OCI-LY7 (cell line): ENCODE results near the gene PCDHGA12. TPM values are rescaled to one million over a fixed set of nuclear protein-coding genes. Genes with fewer than 3 reads are reported as not detected.

ENCODE experiments used
- BruUV-seq: library from RNA; stranded (reverse); fragments of 400-500 nt; replicated peaks from 2 replicates; lab custom pipeline; 2021; lab: Mats Ljungman, UMichigan
- CTCF ChIA-PET: fragments of 300-600 bp; sonication (Branson Sonifier 250); formaldehyde crosslinking; loops from one replicate; lab custom pipeline; 2022; ENCODE audit warnings: antibody characterized with exemption; ENCODE audit not compliant: unreplicated experiment; lab: Charles Lee
- POLR2A ChIA-PET: fragments of 300-600 bp; sonication (Branson Sonifier 250); formaldehyde crosslinking; loops from one replicate; lab custom pipeline; 2022; ENCODE audit warnings: antibody characterized with exemption; lab: Charles Lee
- DNase-seq: peaks from one replicate; pipeline ENCODE4 v3.0.0-alpha.2; 2015; ENCODE audit warnings: low spot score
- H2AFZ ChIP-seq: fragments of 200-600 bp; sonication (generic), shearing (Covaris generic); 2 replicates; pipeline ENCODE4 v1.6.1; 2014; ENCODE audit warnings: mild to moderate bottlenecking, antibody characterized with exemption, low read length, moderate library complexity
- H3K27ac ChIP-seq: fragments of 200-600 bp; sonication (generic); 2 replicates; pipeline ENCODE4 v1.5.1; 2014; ENCODE audit warnings: mixed run types, low read depth, mild to moderate bottlenecking, moderate library complexity, low read length, inconsistent platforms; ENCODE audit not compliant: poor library complexity, severe bottlenecking
- H3K36me3 ChIP-seq: fragments of 200-600 bp; sonication (generic); 2 replicates; pipeline ENCODE4 v1.6.1; 2014; ENCODE audit warnings: mild to moderate bottlenecking, antibody characterized with exemption, low read length, moderate library complexity, mixed read lengths; ENCODE audit not compliant: insufficient read depth
- H3K4me1 ChIP-seq: fragments of 200-600 bp; sonication (generic); 2 replicates; pipeline ENCODE4 v1.5.1; 2014; ENCODE audit warnings: mild to moderate bottlenecking, low read length; ENCODE audit not compliant: insufficient read depth, poor library complexity, severe bottlenecking
- H3K4me2 ChIP-seq: fragments of 200-600 bp; sonication (generic); 2 replicates; pipeline ENCODE4 v1.6.1; 2014; ENCODE audit warnings: mild to moderate bottlenecking, low read length
- H3K4me3 ChIP-seq: fragments of 200-600 bp; sonication (generic); 2 replicates; pipeline ENCODE4 v1.5.1; 2014; ENCODE audit warnings: mild to moderate bottlenecking, low read depth, low read length; ENCODE audit not compliant: poor library complexity, severe bottlenecking
- H3K79me2 ChIP-seq: fragments of 200-600 bp; sonication (generic); 2 replicates; pipeline ENCODE4 v1.6.1; 2016; ENCODE audit warnings: low read depth, mild to moderate bottlenecking, low read length, moderate library complexity, mixed read lengths; ENCODE audit not compliant: insufficient read depth
- H3K9me2 ChIP-seq: fragments of 200-600 bp; sonication (generic); 2 replicates; pipeline ENCODE4 v1.6.1; 2016; ENCODE audit warnings: mild to moderate bottlenecking, low read length, mixed read lengths; ENCODE audit not compliant: insufficient read depth
- H3K9me3 ChIP-seq: fragments of 200-600 bp; sonication (generic); 2 replicates; pipeline ENCODE4 v1.6.1; 2014; ENCODE audit warnings: mild to moderate bottlenecking, mixed run types, low read length, mixed read lengths
- H4K20me1 ChIP-seq: fragments of 200-600 bp; sonication (generic); 2 replicates; pipeline ENCODE4 v1.6.1; 2014; ENCODE audit warnings: mild to moderate bottlenecking, antibody characterized with exemption, low read length, moderate library complexity, mixed read lengths; ENCODE audit not compliant: insufficient read depth
- EZH2phosphoT487 ChIP-seq: fragments of 200-600 bp; sonication (generic); IDR thresholded peaks from 2 replicates; pipeline ENCODE4 v1.6.1; 2018; ENCODE audit warnings: low read depth, borderline replicate concordance, mild to moderate bottlenecking, mixed run types, antibody characterized with exemption, low read length, moderate library complexity, mixed read lengths
- intact Hi-C: fragments of 100-400 bp; cut with micrococcal nuclease; formaldehyde crosslinking; loops from one replicate; pipeline ENCODE4 v1.10.0; 2022; ENCODE audit not compliant: unreplicated experiment
- total RNA-seq, 2 experiments: library from RNA; depleted of rRNA in 1 of 2; stranded (reverse); fragments of >200 nt in 1 of 2; shearing (Covaris generic) in 1 of 2; gene quantifications; 2 replicates each; pipeline ENCODE4 v1.2.3, GENCODE V29; 2014 to 2022
- TF ChIP-seq, protein P1 (sequence below): fragments of 200-600 bp; sonication (generic); conservative IDR thresholded peaks from 2 replicates; pipeline ENCODE4 v1.5.1; 2014; ENCODE audit warnings: mild to moderate bottlenecking, antibody characterized with exemption, low read length, moderate library complexity, mixed read lengths

PCDHGA12 gene
- total RNA-seq, 2 experiments from 2014 or later: 3.4 to 3.9 TPM

DNA sequence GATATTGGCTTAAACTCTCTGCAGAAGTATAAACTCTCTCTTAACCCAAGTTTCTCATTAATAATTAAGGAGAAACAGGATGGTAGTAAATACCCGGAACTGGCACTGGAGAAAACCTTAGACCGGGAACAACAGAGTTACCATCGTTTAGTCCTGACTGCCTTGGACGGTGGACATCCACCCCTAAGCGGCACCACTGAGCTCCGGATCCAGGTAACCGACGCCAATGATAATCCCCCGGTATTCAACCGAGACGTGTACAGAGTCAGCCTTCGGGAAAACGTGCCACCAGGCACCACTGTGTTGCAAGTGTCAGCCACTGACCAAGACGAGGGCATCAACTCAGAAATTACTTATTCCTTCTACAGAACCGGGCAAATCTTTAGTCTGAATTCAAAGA, 31.7 kb upstream of the PCDHGA12 start:
- Histone ChIP-seq H2AFZ (no peak overlapping the region), H3K4me1 (no peaks in the 10 kb centered on the region), H3K27ac (no peak overlapping the region), H3K79me2 (no peaks in the 10 kb centered on the region), H3K9me3 (no peaks in the 10 kb centered on the region), H3K4me3 (no peak overlapping the region), H3K4me2 (no peak overlapping the region), H3K36me3 (no peaks in the 10 kb centered on the region), H4K20me1 (no peaks in the 10 kb centered on the region), H3K9me2 (no peaks in the 10 kb centered on the region)
- BruUV-seq: TSS peak; percentile 39
- intact Hi-C loops: no loop called here
- DNase-seq: no peak
- ChIA-PET POLR2A (interaction anchor here (2.3 kb wide), 1 partner anchor 159 kb away, joined by 6 read pairs; no protein-coding TSS in a partner anchor), CTCF (interaction anchor here (1.2 kb wide), 1 partner anchor 165 kb away, joined by 4 read pairs; no protein-coding TSS in a partner anchor)
- TF ChIP-seq EZH2phosphoT487: no peak
- TF ChIP-seq, protein P1, sequence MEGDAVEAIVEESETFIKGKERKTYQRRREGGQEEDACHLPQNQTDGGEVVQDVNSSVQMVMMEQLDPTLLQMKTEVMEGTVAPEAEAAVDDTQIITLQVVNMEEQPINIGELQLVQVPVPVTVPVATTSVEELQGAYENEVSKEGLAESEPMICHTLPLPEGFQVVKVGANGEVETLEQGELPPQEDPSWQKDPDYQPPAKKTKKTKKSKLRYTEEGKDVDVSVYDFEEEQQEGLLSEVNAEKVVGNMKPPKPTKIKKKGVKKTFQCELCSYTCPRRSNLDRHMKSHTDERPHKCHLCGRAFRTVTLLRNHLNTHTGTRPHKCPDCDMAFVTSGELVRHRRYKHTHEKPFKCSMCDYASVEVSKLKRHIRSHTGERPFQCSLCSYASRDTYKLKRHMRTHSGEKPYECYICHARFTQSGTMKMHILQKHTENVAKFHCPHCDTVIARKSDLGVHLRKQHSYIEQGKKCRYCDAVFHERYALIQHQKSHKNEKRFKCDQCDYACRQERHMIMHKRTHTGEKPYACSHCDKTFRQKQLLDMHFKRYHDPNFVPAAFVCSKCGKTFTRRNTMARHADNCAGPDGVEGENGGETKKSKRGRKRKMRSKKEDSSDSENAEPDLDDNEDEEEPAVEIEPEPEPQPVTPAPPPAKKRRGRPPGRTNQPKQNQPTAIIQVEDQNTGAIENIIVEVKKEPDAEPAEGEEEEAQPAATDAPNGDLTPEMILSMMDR: no peak

DNA sequence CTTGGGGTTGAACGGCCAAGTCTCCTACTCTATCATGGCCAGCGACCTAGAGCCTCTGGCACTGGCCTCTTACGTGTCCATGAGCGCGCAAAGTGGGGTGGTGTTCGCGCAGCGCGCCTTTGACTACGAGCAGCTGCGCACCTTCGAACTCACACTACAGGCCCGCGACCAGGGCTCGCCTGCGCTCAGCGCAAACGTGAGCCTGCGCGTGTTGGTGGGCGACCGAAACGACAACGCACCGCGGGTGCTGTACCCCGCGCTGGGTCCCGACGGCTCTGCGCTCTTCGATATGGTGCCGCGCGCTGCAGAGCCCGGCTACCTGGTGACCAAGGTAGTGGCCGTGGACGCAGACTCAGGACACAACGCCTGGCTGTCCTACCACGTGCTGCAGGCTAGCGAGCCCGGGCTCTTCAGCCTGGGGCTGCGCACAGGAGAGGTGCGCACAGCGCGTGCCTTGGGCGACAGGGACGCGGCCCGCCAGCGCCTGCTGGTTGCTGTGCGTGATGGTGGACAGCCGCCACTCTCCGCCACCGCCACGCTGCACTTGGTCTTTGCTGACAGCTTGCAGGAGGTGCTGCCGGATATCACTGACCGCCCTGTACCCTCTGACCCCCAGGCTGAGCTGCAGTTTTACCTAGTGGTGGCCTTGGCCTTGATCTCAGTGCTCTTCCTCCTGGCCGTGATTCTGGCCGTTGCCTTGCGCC, 30.6 kb upstream of the PCDHGA12 start:
- ChIA-PET CTCF (interaction anchor here (0.5 kb wide), 1 partner anchor 98 kb away, joined by 3 read pairs; no protein-coding TSS in a partner anchor), POLR2A (no interaction called here)
- TF ChIP-seq, protein P1: no peak
- no peak for TF ChIP-seq EZH2phosphoT487
- DNase-seq: no peak
- Histone ChIP-seq H3K9me3 (no peaks in the 10 kb centered on the region), H3K4me2 (no peak overlapping the region), H3K36me3 (no peaks in the 10 kb centered on the region), H3K4me1 (no peaks in the 10 kb centered on the region), H3K79me2 (no peaks in the 10 kb centered on the region), H3K4me3 (no peak overlapping the region), H4K20me1 (no peaks in the 10 kb centered on the region), H3K27ac (no peak overlapping the region), H3K9me2 (no peaks in the 10 kb centered on the region), H2AFZ (no peak overlapping the region)
- intact Hi-C loops: no loop called here
- BruUV-seq: no TSS peak
